Anterior cingulate cortex (tissue), 58 donors: ENCODE measurements around the gene LIPM.
A peak's percentile ranks its signal among the peaks of the same experiment; 100 is the strongest.

Experiments used
- DNase-seq, 58 donors: peaks; one replicate each; lab custom pipeline; 2025; lab: John Stamatoyannopoulos, UW

The LIPM gene

DNA sequence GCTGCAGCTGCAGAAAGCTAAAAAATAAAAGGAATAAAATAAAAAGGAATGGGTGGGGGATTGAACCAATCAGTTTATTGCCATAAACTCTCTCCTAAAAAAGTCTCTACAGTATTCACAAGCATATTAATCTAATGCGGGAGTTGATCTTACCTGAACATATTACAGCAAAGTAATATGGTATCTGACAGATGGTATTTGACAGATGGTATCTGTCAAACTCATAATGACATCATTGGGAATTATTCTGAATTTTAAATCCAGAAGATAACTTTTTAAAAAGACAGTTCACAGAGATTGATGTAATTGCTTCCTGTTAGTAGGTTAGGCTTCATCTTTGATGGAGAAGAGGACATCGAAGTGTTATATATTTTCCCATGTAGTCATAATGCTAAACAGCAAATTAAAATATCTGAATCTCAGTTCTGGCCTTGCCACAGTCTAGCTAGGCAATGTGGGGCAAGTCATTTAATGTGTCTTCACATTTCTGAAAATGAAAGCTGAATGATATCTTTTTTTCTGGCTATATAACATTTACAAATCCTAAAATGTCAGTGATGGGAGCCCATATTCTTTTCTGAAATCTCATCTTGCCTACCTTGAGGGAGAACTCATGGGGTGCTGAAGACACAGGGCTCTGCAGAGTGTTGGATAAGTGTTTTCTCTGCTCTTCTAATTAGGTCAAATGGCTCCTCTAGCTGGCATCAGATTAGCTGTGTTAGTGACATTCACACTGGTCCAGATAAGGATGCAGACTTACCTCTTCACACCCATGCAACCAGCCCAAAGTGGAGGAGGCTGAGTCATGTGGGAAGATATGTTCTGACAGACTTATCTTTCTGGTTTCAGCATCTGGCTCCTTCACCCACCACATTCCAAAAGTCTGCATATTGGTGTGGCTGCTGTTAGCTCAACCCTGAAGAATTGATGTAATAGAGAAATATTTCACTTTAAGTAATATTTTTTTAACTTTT is 2.1 kb upstream of the LIPM start:
- DNase-seq = no peak

DNA sequence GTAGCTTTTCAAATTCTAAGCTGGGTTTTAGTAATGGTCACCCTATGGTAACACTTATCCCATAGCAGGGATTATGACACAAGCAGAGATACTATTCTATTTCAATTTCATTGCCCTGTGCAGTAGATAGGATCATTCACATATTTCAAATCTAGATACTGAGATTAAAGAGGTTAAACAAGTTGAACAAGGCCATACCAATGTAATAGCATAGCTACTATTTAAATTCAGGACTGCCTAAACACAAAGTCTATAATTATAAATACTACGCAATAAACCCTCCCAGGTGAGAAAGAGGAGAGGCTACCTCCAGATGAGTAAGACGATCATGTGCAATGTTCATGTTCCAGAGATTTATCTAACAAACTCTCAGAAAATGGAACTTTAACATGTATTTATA is 1.1 kb downstream of the LIPM start:
- DNase-seq = no peak

DNA sequence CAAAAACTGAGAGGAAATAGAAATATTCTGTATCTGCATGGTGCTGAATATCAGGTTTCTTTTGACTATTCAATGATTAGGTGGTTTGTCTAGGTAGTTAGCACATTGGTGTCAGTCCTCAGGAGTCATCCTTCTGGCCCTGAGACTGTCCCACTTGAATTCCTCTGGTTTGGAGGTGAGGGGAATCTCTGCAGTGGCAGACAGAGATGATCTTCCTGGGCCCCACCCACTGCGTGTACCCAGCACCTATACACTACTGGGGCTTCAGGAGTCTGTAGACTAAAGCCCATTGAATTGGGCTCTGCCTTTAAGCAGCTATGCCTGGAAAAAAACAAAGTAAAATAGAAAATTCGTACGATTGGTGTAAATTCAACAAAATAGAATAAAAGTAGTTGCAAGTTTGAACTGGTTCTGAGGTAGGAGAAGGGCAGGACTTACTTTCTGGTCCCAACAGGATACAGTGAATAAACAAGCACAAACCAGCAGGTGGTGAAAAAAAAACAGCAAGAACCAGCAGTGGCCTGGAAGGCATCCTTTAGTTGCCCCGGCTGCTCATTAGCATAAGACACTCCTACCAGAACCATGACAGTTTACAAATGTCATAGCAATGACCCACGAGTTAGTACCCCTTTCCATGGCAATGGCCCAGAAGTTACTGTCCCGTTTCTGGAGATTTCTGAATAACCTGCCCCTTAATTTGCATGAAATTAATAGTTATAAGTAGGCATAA is 1.7 kb downstream of the LIPM start:
- DNase-seq = no peak

DNA sequence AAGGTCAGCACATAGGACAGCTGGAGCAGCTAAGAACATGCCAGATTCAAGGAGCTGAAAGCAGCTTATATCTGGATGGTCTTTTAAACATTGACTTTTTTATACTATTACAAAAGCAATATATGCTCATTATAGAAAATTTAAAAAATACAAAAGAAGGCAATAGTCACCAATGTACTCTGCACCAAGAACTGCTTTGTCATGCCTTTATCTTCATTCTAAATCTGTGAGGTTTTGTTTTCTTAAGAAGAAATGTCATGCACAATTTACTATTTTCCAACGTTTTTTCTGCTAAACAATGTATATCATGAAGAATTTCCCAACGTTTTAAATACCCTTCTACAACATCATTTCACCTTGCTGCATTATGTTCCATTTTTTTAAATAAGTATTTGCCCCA is 2.8 kb downstream of the LIPM start:
- no peak for DNase-seq

DNA sequence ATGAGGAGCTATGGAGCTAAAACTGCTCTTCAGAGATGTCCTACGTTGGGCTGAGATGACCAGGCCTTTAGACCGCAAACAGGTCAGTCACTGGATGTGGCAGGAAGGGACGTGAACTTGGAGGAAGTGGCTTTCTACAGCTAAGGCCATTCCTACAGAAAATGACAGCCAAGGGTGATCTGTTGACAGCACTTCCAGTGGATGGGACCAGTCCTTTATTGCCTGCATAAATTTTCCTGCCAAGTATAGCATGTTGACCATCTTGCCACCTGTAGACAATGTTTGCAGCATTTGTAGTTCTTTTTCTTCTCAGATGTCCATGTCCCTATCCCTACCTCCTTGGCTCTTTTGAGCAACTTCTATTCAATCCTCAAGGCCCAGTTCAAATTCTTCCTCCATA is 3.4 kb downstream of the LIPM start:
- no peak for DNase-seq

DNA sequence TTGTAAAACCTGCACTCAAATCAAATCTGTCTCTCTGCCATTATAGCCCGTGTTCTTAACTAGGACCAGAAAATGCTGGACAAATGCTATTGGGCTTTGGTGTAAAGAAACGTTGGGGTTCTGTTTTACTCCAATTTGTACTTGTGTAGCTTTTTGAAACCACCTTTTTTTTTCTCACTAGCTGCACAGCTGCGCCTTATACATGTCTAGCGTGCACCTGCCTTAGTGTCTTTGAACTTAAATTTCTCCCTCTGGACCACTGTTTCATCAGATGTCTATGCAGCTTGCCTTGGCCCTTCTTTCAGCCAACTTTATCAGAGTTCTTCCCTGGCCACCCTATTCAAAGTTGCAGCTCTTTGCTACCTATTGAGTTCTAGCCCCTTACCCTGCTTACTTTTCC is 7.1 kb downstream of the LIPM start:
- no peak for DNase-seq

DNA sequence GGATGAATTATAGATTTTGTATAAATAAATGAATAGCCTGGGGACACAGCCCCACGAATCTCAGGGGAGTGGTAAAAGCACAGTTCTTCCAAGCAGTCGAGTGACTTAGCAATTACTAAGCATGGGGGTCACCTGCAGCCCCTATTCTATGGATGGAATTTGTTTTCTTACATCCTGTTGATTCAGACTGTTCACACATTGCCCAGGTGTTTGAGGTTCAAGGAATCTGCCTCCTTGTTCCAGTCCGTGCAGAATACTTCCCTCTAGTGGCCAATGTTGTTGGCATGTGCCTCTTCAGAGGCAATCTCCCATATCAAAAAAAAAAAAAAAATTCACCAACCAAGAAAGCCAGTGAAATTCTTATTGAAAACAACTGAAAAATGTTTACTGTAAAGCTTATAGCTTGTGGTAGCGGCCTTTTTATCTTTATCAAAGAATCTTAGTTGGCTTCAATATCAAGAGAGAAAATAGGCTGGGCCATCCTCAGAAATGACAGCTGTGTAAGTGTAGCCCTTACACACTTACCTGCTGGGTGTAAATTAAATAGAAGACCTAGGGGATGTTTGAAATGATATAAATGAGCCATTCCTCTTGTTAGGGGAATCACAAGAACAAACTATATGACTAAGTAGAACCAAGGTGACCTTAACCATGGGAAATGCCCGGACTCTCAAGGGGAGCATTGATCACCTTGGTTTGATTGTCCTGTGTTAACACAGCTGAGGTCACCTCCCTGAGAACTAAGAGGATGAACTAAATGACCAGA is 7.8 kb downstream of the LIPM start:
- DNase-seq = peak in 5 of 58 donors; percentile 0 to 8 (median 3)

DNA sequence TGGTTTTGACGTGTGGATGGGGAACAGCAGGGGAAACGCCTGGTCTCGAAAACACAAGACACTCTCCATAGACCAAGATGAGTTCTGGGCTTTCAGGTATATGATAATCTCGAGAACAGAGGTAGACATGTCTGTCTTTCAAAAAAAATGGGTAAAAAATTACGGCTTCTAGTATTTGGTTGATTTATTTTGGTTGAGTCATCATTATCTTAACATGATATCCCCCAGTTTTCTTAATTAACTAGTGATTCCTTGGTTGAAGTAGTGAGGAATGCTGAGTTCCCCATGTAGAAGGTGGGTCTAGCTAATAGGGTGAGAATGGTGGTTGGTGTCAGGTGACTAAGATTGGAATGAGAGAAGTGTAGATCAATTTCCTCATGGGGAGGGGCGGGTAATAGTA is 10.7 kb downstream of the LIPM start:
- DNase-seq = no peak

DNA sequence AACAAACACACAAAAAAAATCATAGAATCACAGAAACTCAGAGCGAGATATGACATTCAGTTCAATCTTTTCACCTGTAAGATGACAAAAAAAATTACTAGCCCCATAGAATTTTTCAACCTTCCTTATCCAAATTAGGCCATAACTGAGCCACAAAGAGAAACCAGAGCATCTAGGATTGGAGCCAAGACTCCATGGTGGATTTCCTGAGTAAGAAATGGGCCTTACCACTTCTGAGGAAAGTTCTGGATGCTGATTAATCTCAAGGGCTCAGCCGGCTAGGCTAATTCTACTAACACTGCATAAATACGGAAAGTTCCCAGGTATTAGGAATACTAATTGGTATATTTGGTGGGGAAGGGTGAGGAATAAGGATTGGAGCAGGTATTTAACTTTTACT is 16.8 kb downstream of the LIPM start:
- DNase-seq = no peak

DNA sequence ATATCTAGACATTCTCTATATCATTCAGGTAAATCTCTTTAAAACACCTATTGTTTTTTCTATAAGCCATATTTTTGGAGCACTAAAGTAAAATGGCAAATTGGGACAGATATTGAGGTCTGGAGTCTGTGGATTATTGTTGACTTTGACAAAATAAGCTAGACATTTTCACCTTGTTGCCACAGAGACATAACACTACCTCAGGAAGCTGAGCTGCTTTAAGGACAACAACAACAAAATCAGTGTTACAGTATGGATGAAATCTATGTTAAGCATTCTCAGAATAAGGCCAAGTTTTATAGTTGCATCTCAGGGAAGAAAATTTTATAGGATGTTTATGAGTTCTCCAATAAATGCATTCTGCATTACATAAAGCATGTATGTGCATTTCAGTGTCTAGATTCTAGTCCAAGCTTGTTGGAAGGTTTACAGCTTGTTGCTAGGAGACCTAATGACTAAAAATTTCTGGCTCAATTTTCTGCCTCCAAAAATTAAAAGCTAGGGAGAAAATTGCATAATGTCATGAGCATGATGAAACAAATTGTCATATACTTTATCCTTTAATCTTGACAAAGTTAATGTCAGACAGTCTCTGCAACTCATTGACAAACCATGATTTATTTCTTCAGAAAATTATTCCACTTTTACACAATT is 18.3 kb downstream of the LIPM start:
- DNase-seq = peak in 1 of 58 donors; percentile 9

DNA sequence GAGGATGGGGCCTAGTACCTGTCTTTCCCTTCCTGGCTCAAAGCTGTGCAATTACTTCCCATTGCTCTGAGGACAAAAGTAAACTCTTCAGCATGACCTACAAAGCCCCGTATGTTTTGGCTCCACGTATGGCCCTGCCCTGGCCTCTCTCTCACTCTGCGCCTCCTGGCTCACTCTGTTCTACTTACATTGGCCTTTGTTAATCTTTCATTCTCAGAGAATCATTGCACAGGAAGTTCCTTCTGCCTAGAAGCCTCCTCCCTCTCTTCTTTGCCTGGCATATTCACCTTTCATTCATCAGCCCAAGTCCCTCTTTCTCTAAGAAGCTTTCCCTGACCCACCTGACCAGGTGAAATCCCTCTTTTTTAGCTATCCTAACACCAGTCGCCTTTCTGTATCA is 23.9 kb downstream of the LIPM start:
- no peak for DNase-seq

DNA sequence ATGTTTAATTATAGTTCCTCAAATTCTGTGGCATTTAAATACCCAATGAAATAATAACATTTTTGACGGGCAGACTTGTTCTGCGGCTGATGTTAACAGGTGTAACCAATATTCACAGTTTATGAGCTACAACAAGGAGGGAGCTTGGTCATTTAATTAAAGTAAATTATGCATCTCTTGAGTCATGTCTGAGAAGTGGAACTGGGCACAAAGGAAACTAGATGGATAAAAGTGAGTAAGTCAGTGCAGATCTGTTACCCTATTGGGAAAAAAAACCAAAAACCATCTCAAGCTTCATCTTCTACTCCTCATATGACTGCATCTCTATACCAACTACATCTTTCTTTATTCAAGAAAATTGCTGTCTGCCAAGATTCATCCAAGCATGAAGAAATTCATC is 25.1 kb downstream of the LIPM start:
- no peak for DNase-seq

DNA sequence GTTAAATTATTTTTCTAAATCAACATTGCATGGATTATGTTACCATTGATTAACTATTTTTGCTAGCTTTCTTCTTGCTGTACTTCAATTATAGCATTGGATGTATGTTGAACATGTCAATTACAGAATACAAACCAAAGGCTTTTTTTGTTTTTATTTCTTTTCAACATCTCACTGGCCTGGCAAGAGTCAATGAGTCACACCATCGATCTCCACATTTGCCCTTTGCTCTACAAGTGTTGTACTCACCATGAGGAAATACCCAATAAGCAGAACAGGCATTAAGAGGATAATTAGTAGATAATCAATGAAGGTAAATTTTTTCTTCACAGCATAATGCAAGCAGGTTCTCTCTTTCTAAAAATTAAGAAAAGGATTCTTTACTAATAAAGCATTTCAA is 25.8 kb downstream of the LIPM start:
- DNase-seq = no peak

DNA sequence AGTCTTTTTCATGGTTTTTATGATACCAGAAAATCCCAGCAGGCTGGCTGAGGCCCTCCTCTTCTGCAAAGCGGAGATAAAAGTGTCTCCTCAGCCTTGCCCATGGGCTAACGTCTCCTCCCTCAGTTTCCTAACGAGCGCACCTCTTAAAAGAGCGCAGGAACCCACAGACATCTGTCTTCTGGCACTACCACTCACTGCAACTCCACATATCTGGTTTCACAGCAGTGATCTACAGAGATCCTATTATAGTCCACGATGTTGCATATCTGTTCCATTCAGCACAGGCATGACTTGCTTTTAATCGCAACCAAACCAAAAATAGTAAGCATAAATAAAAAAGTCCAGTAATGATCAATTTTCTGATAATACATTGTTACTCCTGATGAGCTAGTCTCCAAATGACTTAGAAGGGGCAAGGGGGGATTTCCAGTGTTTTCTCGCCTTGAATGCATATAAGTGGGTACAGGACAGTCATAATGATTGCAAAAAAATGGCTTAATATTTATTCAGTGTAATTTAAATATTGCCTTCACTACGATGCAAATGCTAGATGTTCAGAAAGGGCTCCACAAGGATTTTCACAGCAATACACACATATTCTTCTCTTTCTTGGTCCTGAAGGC is 28.2 kb downstream of the LIPM start:
- DNase-seq = no peak

DNA sequence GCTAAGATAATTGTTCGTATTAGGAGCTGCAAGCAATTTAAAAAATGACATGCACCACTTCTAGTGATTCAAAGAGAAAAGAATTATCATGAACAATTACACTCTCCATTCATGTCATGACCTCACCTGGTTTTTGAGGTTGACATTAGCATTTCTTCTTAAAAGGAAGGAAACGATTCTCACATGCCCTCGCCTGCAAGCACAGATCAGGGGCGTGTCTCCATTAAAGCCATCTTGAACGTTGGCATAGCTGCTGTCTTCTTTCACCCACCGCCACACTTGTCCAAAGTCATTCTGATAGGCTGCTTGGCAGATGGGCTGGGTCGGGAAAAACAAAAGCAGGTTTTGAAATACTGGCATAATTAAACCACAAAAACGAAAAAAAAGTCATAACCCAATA is 29.2 kb downstream of the LIPM start:
- DNase-seq = no peak

DNA sequence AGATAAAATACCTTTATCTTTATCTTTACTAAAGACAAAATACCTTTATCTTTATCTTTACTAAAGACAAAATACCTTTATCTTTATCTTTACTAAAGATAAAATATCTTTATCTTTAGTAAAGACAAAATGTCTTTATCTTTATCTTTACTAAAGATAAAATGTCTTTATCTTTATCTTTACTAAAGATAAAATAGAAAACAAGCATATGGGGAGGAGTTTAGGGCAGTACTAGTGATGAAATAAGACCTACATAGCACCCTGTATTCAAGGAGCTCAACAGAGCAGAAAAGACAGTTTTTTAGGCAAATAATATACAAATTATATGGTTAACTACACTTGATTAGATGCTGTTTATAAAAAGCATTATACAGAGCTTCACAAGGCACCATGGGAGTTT is 29.8 kb downstream of the LIPM start:
- no peak for DNase-seq

DNA sequence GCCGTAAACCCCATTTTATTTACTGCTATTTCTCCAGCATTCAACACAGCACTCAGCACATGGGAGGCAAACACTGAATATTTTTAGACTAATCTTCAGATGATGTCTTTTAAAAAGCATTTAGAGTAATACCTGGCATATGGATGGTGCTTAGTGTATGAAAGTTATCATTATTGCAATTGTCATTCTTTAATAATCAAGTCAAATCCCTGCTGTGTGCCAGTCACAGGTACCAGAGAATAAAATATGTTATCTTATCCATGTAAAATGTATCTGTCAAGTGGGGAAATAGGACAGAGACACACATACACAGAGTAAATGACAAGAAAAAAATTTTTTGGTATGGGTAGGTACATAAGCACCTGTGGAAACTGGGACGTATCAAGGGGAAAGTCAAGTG is 30.6 kb downstream of the LIPM start:
- DNase-seq = no peak

DNA sequence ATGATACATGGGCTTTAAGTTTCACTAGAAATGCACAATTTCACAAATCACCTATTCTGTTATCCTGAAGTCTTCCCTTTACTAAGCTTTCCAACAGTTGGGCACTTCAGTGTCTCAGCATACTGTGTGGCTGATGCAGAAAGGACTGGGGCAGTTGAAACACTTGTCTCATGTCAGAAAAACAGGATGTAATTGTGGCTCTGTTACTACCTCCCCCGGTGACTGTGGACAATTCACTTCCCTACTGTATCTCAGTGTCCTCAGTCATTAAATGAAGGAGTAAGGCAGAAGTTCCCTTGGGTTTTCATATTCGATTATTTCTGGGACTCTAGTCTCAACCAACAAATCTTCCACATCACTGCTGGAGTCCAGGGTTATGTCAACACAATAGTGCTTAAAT is 31.2 kb downstream of the LIPM start:
- no peak for DNase-seq

DNA sequence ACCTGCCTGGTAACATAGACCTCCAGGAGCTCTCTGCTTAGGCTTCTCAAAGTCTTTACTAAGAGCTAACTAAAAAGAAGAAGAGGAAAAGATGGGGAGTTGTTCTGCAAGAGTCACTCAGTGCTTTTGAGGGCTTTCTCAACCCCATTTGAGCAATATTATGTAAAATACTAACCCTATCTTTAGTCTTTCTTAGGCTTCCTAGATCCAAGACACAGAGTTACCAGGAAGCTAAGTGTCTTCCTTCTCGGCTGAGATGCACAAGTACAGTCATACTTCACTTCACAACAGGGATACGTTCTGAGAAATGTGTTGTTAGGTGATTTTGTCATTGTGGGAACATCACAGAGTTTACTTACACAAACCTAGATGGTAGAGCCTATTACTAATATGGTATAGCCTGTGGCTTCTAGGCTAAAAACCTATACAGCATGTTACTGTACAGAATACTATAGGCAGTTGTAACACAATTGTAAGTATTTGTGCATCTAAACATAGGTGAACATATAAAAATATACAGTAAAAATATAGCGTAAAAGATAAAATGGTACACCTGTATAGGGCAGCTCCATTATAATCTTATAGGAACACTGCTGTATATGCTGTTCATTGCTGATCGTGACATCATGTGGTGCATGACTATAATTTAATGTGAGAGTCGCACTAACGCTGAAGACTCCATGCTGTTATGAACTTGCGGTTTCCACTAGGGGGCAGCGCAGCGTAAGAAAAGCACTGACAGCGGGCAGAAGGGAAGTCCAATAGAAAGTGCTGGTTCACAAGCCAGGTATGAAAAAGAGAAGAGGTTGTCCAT is 32.8 kb downstream of the LIPM start:
- peak in 56 of 58 donors; percentile 5 to 83 (median 52) for DNase-seq
